ENCODE data around the gene OR52L1. TPM values are rescaled to one million over a fixed set of nuclear protein-coding genes. Genes with fewer than 3 reads are reported as not detected.

OR52L1 gene
- total and polyA plus RNA-seq, 2 of the 8 experiments (the other 6 are each of a cell fraction or from before 2014, with no cell fraction given) = 0.24 TPM; not detected in 1

DNA sequence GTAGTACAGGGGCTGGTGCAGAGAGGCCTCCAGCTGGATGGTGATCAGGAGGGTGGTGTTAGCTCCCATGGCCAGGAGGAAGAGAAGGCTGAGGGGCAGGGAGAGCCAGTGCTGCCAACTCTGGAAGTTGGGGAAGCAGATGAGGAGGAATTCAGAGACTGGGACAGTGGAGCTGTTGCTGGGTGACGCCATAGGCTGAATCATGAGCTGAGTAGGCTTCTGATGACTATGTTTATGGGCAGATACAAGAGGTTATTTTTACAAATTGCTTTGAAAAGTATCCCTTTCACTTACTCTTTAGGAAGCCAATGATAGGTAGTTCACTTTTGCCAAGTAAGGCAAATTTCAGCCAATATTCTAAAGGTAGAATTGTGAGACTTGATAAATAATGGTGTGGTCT lies 40.7 kb upstream of the OR52L1 start:
- Histone ChIP-seq H2BK15ac (ENCODE audit: low read length) (no peak overlapping the region), H2BK120ac (replicated peaks; ENCODE audit: low read depth, low read length) (no peak overlapping the region), H2AK5ac (ENCODE audit: low read depth, low read length) (no peak overlapping the region), H3K14ac (ENCODE audit: insufficient read length) (no peak overlapping the region), H3K23ac (ENCODE audit: insufficient read length) (no peak overlapping the region), H3K9me3 (ENCODE audit: insufficient read depth in 2 of 2, low read depth in 1 of 2, low read length in 1 of 2) (no peaks in the 10 kb centered on the region), H3K4me2 (ENCODE audit: insufficient read depth in 1 of 2, low read depth in 2 of 2, low read length in 2 of 2) (no peak overlapping the region), H2BK20ac (ENCODE audit: low read length) (no peak overlapping the region), H4K8ac (ENCODE audit: extremely low read depth, insufficient read depth, low read length) (no peak overlapping the region), H3K79me2 (ENCODE audit: control insufficient read depth in 1 of 2, insufficient read depth in 2 of 2, low read length in 2 of 2) (no peaks in the 10 kb centered on the region), H4K91ac (replicated peaks; ENCODE audit: insufficient read length, low read length) (no peak overlapping the region), H3K56ac (replicated peaks; ENCODE audit: insufficient read length, low read depth, low read length) (no peak overlapping the region), H3K27ac (ENCODE audit: low read depth, low read length) (no peak overlapping the region), H3K4me3 (ENCODE audit: extremely low read depth in 1 of 4, insufficient read depth in 2 of 4, low read depth in 3 of 4, low read length in 4 of 4) (no peak overlapping the region), H3K4me1 (replicated peaks in 1 of 4; ENCODE audit: control insufficient read depth in 3 of 4, insufficient read depth in 4 of 4, low read length in 3 of 4) (no peaks in the 10 kb centered on the region), H3K18ac (ENCODE audit: extremely low read depth, low read length) (no peak overlapping the region), H3K79me1 (ENCODE audit: low read depth, low read length) (no peaks in the 10 kb centered on the region), H3K27me3 (replicated peaks in 1 of 4; ENCODE audit: control insufficient read depth in 3 of 4, extremely low read depth in 1 of 4, insufficient read depth in 3 of 4, low read length in 3 of 4) (peaks cover 0 to under 1% (median 0%) of the 10 kb centered on the region in 4 experiments; a peak in 1 of 7 replicates), H3K23me2 (ENCODE audit: low read depth, low read length) (no peaks in the 10 kb centered on the region), H2AFZ (ENCODE audit: low read length) (no peak overlapping the region), H2BK12ac (ENCODE audit: low read depth, low read length) (no peak overlapping the region), H4K5ac (ENCODE audit: insufficient read length, low read depth, low read length) (no peak overlapping the region), H4K20me1 (replicated peaks in 1 of 2; ENCODE audit: control insufficient read depth in 1 of 2, insufficient read depth in 2 of 2, low read length in 2 of 2) (no peaks in the 10 kb centered on the region), H3K4ac (replicated peaks; ENCODE audit: insufficient read length, low read depth, low read length) (no peak overlapping the region), H3K36me3 (ENCODE audit: control insufficient read depth in 2 of 4, insufficient read depth in 4 of 4, low read length in 3 of 4) (no peaks in the 10 kb centered on the region), H2BK5ac (ENCODE audit: low read depth, low read length) (no peak overlapping the region), H3K9ac (replicated peaks in 1 of 4; ENCODE audit: extremely low read depth in 1 of 4, low read depth in 3 of 4, low read length in 3 of 4) (no peak overlapping the region)
- DNase-seq (ENCODE audit: low read depth in 1 of 2, low spot score in 2 of 2) (no peak), FAIRE-seq (no peak)
- 90% methylated on average over 1 of the region's 1 CpG; no CpG with 5 or more reads in 1 of the 2 experiments for WGBS, 2 experiments (ENCODE audit: extremely low coverage in 1 of 2, insufficient coverage in 1 of 2, insufficient read length in 1 of 2, insufficient replicate concordance in 2 of 2, low coverage in 1 of 2, low lambda C conversion rate in 2 of 2, missing lambda C conversion rate in 1 of 2)
- ChIA-PET POLR2A (ENCODE audit: partially characterized antibody) (no interaction called here), CTCF (ENCODE audit: partially characterized antibody) (interaction anchor here (0.9 to 1.0 kb wide), 2 partner anchors 14 to 224 kb away, joined by 3 read pairs; no protein-coding TSS in a partner anchor)
- TF ChIP-seq CREB1 (IDR thresholded peaks at IDR 0.05) (no peak), JUN (IDR thresholded peaks at IDR 0.05; ENCODE audit: low read depth, low read length) (no peak), RFX5 (IDR thresholded peaks at IDR 0.05; ENCODE audit: borderline replicate concordance, low read depth, low read length) (no peak), MAFK (IDR thresholded peaks at IDR 0.05; ENCODE audit: low read depth, low read length) (no peak), POU5F1 (IDR thresholded peaks at IDR 0.05; ENCODE audit: low read depth, low read length) (no peak), CBX8 (IDR thresholded peaks at IDR 0.05; ENCODE audit: borderline replicate concordance, low read depth, low read length) (no peak), KDM5A (IDR thresholded peaks at IDR 0.05; ENCODE audit: low read length) (no peak), JUND (IDR thresholded peaks at IDR 0.05; ENCODE audit: low read length) (no peak), CTBP2 (IDR thresholded peaks at IDR 0.05; ENCODE audit: borderline replicate concordance, insufficient read depth, insufficient read length, low read length) (no peak), FOSL1 (IDR thresholded peaks at IDR 0.05; ENCODE audit: insufficient read depth, low read depth, low read length) (no peak)

Data from H1 (cell line).